Measurements from ENCODE around the gene ARHGAP1. TPM values are rescaled to one million over a fixed set of nuclear protein-coding genes. Genes with fewer than 3 reads are reported as not detected.

The ARHGAP1 gene
- total RNA-seq, 1 donor from 2014 or later, result 80.3 TPM

DNA sequence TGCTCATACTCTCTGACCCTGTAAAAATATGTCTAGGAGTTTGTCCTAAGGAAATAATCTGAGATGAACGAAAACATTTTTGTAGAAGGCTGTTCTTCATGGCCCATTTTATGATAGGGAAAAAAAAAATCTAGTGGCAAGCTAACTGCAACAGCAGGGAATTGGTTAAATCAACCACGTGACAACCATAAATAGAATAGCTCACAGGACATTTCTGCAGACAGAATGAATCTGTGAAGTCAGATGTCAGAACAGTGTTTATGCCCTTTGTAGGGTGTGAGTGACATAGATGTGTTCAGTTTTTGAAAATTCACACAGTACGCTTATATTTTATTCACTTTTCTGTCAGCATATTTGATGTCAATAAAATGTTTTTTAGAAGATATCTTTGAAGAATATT is 16.1 kb downstream of the ARHGAP1 start:
- H3K4me3 ChIP-seq, result no peak overlapping the region
- intact Hi-C loops (cut with DNase I), result no loop called here
- no peaks in the 10 kb centered on the region for H3K9me3 ChIP-seq
- no peak for DNase-seq (ENCODE audit: extremely low spot score in 2 of 2)
- peaks cover 0 to 51% of the 10 kb centered on the region in 2 donors for H3K36me3 ChIP-seq
- no peaks in the 10 kb centered on the region for H3K27me3 ChIP-seq
- peaks cover 40% of the 10 kb centered on the region for H3K4me1 ChIP-seq
- TF ChIP-seq POLR2A (IDR thresholded peaks at IDR 0.05), result no peak
- TF ChIP-seq POLR2AphosphoS5 (IDR thresholded peaks at IDR 0.05; ENCODE audit: insufficient read depth in 1 of 2, low read depth in 1 of 2), result peak in 1 of 2 donors; percentile 51
- TF ChIP-seq, protein P1, sequence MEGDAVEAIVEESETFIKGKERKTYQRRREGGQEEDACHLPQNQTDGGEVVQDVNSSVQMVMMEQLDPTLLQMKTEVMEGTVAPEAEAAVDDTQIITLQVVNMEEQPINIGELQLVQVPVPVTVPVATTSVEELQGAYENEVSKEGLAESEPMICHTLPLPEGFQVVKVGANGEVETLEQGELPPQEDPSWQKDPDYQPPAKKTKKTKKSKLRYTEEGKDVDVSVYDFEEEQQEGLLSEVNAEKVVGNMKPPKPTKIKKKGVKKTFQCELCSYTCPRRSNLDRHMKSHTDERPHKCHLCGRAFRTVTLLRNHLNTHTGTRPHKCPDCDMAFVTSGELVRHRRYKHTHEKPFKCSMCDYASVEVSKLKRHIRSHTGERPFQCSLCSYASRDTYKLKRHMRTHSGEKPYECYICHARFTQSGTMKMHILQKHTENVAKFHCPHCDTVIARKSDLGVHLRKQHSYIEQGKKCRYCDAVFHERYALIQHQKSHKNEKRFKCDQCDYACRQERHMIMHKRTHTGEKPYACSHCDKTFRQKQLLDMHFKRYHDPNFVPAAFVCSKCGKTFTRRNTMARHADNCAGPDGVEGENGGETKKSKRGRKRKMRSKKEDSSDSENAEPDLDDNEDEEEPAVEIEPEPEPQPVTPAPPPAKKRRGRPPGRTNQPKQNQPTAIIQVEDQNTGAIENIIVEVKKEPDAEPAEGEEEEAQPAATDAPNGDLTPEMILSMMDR (IDR thresholded peaks at IDR 0.05), result no peak
- H3K27ac ChIP-seq, result peak overlapping the region; percentile 85

DNA sequence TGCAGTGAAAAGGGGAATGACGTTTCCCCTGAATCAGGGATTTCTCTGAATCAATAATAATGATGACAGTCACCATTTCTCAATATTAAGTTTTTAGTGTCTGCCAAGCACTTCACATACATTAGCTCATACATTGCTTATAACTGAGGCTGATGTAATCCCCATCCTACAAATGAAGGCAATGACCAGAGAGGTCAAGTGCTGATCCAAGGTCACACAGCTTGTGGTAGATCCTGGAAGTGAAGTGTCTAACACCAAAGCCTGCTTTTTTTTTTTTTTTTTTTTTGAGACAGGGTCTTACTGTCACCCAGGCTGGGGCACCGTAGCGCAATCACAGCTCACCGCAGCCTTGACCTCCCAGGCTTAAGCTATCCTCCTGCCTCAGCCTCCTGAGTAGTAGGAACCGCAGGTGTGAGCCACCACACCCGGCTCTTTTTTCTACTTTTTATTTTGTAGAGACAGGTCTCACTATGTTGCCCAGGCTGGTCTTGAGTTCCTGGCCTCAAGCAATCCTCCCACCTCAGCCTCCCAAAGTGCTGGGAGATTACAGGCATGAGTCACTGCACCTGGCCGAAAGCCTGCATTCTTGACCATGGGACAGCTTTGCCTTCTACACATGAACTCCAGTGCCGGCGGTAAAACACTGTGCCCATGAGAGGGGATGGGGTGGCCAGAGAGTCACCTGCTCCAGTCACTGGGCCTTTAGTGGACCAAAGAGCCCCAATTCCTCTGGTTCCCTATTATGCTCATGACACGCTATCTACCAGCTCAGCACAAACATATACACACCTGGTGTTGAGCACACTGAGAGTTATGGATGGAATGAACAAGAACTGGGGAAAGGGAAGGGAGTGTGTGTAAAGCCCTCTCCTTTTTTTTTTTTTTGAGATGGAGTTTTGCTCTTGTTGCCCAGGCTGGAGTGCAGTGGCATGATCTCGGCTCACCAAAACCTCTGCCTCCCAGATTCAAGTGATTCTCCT is 17.4 kb downstream of the ARHGAP1 start:
- Histone ChIP-seq H3K36me3 (peaks cover 0 to 61% of the 10 kb centered on the region in 2 donors), H3K27me3 (no peaks in the 10 kb centered on the region), H3K4me1 (peaks cover 32% of the 10 kb centered on the region), H3K9me3 (no peaks in the 10 kb centered on the region), H3K27ac (peak overlapping the region; percentile 85), H3K4me3 (no peak overlapping the region)
- intact Hi-C loops (cut with DNase I), result no loop called here
- DNase-seq (ENCODE audit: extremely low spot score in 2 of 2), result no peak
- TF ChIP-seq, protein P1 (IDR thresholded peaks at IDR 0.05), result no peak
- TF ChIP-seq POLR2A (IDR thresholded peaks at IDR 0.05), result no peak
- TF ChIP-seq POLR2AphosphoS5 (IDR thresholded peaks at IDR 0.05; ENCODE audit: insufficient read depth in 1 of 2, low read depth in 1 of 2), result no peak

DNA sequence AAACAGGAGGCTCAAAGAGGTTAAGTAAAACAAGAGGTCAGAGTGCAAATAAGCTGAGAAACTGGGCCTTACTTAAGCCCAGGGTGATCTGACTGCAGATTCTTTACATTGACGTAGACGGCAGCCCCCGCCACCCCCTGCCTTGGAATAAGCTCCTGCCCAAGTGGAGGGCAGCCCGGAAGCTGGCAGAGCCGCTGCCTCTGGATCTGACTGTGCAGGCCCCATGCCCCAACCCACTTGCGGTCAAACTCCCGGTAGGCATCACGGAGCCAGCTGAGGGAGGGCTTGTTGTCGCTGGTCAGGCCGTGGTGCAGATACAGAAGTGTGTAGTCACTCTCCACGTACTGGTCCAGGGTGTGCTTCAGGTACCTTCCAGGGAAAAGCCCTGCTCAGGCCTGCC is 18.6 kb downstream of the ARHGAP1 start:
- peaks cover 0 to 64% of the 10 kb centered on the region in 2 donors for H3K36me3 ChIP-seq
- peaks cover 29% of the 10 kb centered on the region for H3K4me1 ChIP-seq
- intact Hi-C loops (cut with DNase I), result no loop called here
- H3K4me3 ChIP-seq, result no peak overlapping the region
- H3K27me3 ChIP-seq, result no peaks in the 10 kb centered on the region
- no peak for TF ChIP-seq POLR2AphosphoS5 (IDR thresholded peaks at IDR 0.05; ENCODE audit: insufficient read depth in 1 of 2, low read depth in 1 of 2)
- TF ChIP-seq, protein P1 (IDR thresholded peaks at IDR 0.05), result no peak
- no peak for TF ChIP-seq POLR2A (IDR thresholded peaks at IDR 0.05)
- H3K27ac ChIP-seq, result peak overlapping the region; percentile 37
- H3K9me3 ChIP-seq, result no peaks in the 10 kb centered on the region
- DNase-seq (ENCODE audit: extremely low spot score in 2 of 2), result no peak

DNA sequence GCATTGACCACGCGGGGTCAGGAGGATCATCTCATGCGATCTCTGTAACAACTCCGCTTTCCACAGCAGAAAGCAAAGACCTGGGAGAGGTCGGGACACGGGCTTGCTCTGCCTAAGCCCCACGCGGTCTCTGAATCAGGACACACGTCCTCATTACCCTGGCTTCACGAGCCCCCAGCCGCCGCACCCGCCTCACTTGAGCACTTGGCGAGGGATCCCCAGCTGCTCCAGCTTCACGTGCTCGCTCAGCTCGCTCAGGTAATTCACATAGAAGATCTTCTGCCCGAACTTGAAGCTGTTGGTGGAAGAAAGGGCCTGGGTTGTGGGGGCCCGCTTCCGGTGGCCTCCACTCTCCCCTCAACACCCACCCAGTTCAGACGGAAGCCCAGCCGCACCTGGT is 19.6 kb downstream of the ARHGAP1 start:
- intact Hi-C loops (cut with DNase I), result no loop called here

More for the DNA sequence above, 19.6 kb downstream of the ARHGAP1 start:
- Histone ChIP-seq H3K9me3 (no peaks in the 10 kb centered on the region), H3K36me3 (peaks cover 0 to 56% of the 10 kb centered on the region in 2 donors), H3K27me3 (no peaks in the 10 kb centered on the region), H3K4me1 (peaks cover 30% of the 10 kb centered on the region), H3K27ac (no peak overlapping the region), H3K4me3 (no peak overlapping the region)
- no peak for TF ChIP-seq POLR2AphosphoS5 (IDR thresholded peaks at IDR 0.05; ENCODE audit: insufficient read depth in 1 of 2, low read depth in 1 of 2)
- TF ChIP-seq POLR2A (IDR thresholded peaks at IDR 0.05), result no peak
- TF ChIP-seq, protein P1 (IDR thresholded peaks at IDR 0.05), result no peak
- no peak for DNase-seq (ENCODE audit: extremely low spot score in 2 of 2)

Measured in vagina (tissue), 2 donors.